ENCODE measurements around the gene RDX. TPM values are rescaled to one million over a fixed set of nuclear protein-coding genes. Genes with fewer than 3 reads are reported as not detected.
A peak's percentile ranks its signal among the peaks of the same experiment; 100 is the strongest.
"Not testable (repeated sequence)": the region's sequence is repeated elsewhere in the genome, so short reads cannot be mapped to it uniquely, and the experiment has no call there.

The RDX gene
- total and polyA plus RNA-seq, 2 experiments from 2014 or later: 45.2 to 226 TPM

GRCh38 chr11:110308071-110308470 is 11.7 kb upstream of the RDX start:
- 0 out of 2 replicates have a peak overlapping the region, but pooled peaks have one; percentile 8 for H2AFZ ChIP-seq

GRCh38 chr11:110306019-110306388 is 9.6 kb upstream of the RDX start:
- ATAC-seq; H3K36me3 ChIP-seq (ENCODE audit: insufficient read depth): not testable (repeated sequence)
- peaks cover 14% of the 10 kb centered on the region for H3K4me1 Mint-ChIP-seq

More at GRCh38 chr11:110308071-110308470, 11.7 kb upstream of the RDX start:
- no peak overlapping the region for H3K27ac ChIP-seq (ENCODE audit: low read depth)
- Mint-ChIP-seq H3K9me3 (peaks cover 6% of the 10 kb centered on the region; the same call in 2 of the 3 replicates), H3K36me3 (ENCODE audit: low read depth) (peaks cover 5% of the 10 kb centered on the region; the same call in 2 of the 3 replicates), H3K4me1 (peaks cover 27% of the 10 kb centered on the region), H3K27me3 (ENCODE audit: insufficient read depth, low read depth, poor library complexity) (no peaks in the 10 kb centered on the region), H3K4me3 (no peak overlapping the region), H3K27ac (no peak overlapping the region)
- H3K79me2 ChIP-seq (replicated peaks; ENCODE audit: insufficient read depth): no peaks in the 10 kb centered on the region
- no peaks in the 10 kb centered on the region for H4K20me1 ChIP-seq (replicated peaks; ENCODE audit: insufficient read depth)
- no peaks in the 10 kb centered on the region for H3K36me3 ChIP-seq (ENCODE audit: insufficient read depth)
- ATAC-seq (peak; percentile 48), DNase-seq (ENCODE audit: low spot score) (no peak)
- no peaks in the 10 kb centered on the region for H3F3A ChIP-seq (replicated peaks; ENCODE audit: low read depth)
- no peak overlapping the region for H3K4me2 ChIP-seq
- H3K4me1 ChIP-seq (ENCODE audit: insufficient read depth): no peaks in the 10 kb centered on the region
- H3K4me3 ChIP-seq: no peak overlapping the region
- no peaks in the 10 kb centered on the region for H3K27me3 ChIP-seq (ENCODE audit: insufficient read depth)
- TF ChIP-seq STAT1 (IDR thresholded peaks at IDR 0.05; ENCODE audit: unreplicated experiment) (no peak), ZNF462 (CRISPR knock-in tag; IDR thresholded peaks at IDR 0.05) (peak; percentile 78)
- no peaks in the 10 kb centered on the region for H3K9me2 ChIP-seq (ENCODE audit: insufficient read depth)

More at GRCh38 chr11:110306019-110306388, 9.6 kb upstream of the RDX start:
- not testable (repeated sequence) for H3K4me3 ChIP-seq; H3K27ac Mint-ChIP-seq; H4K20me1 ChIP-seq (replicated peaks; ENCODE audit: insufficient read depth); H3K79me2 ChIP-seq (replicated peaks; ENCODE audit: insufficient read depth); H3F3A ChIP-seq (replicated peaks; ENCODE audit: low read depth); H3K4me1 ChIP-seq (ENCODE audit: insufficient read depth); DNase-seq (ENCODE audit: low spot score); H3K27me3 ChIP-seq (ENCODE audit: insufficient read depth); H3K9me3 Mint-ChIP-seq; H3K27ac ChIP-seq (ENCODE audit: low read depth); H2AFZ ChIP-seq; H3K9me2 ChIP-seq (ENCODE audit: insufficient read depth); H3K27me3 Mint-ChIP-seq (ENCODE audit: insufficient read depth, low read depth, poor library complexity); H3K36me3 Mint-ChIP-seq (ENCODE audit: low read depth); H3K4me2 ChIP-seq; H3K4me3 Mint-ChIP-seq

Data from GM23338 (cell line).